Measurements from ENCODE around the gene CHST7.
A peak's percentile ranks its signal among the peaks of the same experiment; 100 is the strongest.

Gene CHST7

GRCh38 chrX:46627711-46628419, 54.3 kb downstream of the CHST7 start:
- no peak for DNase-seq (ENCODE audit: low read depth)
- no peak overlapping the region for H3K4me3 ChIP-seq (ENCODE audit: low read depth, low read length)
- TF ChIP-seq CTCF (IDR thresholded peaks at IDR 0.05; ENCODE audit: low read depth, low read length) = no peak
- no peak for TF ChIP-seq MYC (IDR thresholded peaks at IDR 0.05; ENCODE audit: low read depth, low read length)
- TF ChIP-seq POLR2A (IDR thresholded peaks at IDR 0.05; ENCODE audit: extremely low read depth, insufficient read length) = no peak
- no peak for TF ChIP-seq MAX (IDR thresholded peaks at IDR 0.05; ENCODE audit: low read depth, low read length)

GRCh38 chrX:46628460-46629371, 55.2 kb downstream of the CHST7 start:
- peak; percentile 74 for DNase-seq (ENCODE audit: low read depth)
- TF ChIP-seq MYC (IDR thresholded peaks at IDR 0.05; ENCODE audit: low read depth, low read length) = peak; percentile 5; the same call in 1 of the 2 replicates
- TF ChIP-seq CTCF (IDR thresholded peaks at IDR 0.05; ENCODE audit: low read depth, low read length) = no peak
- H3K4me3 ChIP-seq (ENCODE audit: low read depth, low read length) = no peak overlapping the region

GRCh38 chrX:46630141-46630540, 56.6 kb downstream of the CHST7 start:
- TF ChIP-seq POLR2A (IDR thresholded peaks at IDR 0.05; ENCODE audit: extremely low read depth, insufficient read length) (no peak), CTCF (IDR thresholded peaks at IDR 0.05; ENCODE audit: low read depth, low read length) (no peak), MYC (IDR thresholded peaks at IDR 0.05; ENCODE audit: low read depth, low read length) (no peak), MAX (IDR thresholded peaks at IDR 0.05; ENCODE audit: low read depth, low read length) (no peak)
- DNase-seq (ENCODE audit: low read depth) = no peak
- no peak overlapping the region for H3K4me3 ChIP-seq (ENCODE audit: low read depth, low read length)

GRCh38 chrX:46634577-46634976, 61.0 kb downstream of the CHST7 start:
- no peak for TF ChIP-seq CTCF (IDR thresholded peaks at IDR 0.05; ENCODE audit: low read depth, low read length)
- TF ChIP-seq MAX (IDR thresholded peaks at IDR 0.05; ENCODE audit: low read depth, low read length) = no peak
- TF ChIP-seq POLR2A (IDR thresholded peaks at IDR 0.05; ENCODE audit: extremely low read depth, insufficient read length) = no peak
- TF ChIP-seq MYC (IDR thresholded peaks at IDR 0.05; ENCODE audit: low read depth, low read length) = no peak
- DNase-seq (ENCODE audit: low read depth) = no peak
- no peak overlapping the region for H3K4me3 ChIP-seq (ENCODE audit: low read depth, low read length)

GRCh38 chrX:46635186-46635585, 61.6 kb downstream of the CHST7 start:
- H3K4me3 ChIP-seq (ENCODE audit: low read depth, low read length) = no peak overlapping the region
- no peak for TF ChIP-seq POLR2A (IDR thresholded peaks at IDR 0.05; ENCODE audit: extremely low read depth, insufficient read length)
- TF ChIP-seq CTCF (IDR thresholded peaks at IDR 0.05; ENCODE audit: low read depth, low read length) = no peak
- no peak for TF ChIP-seq MAX (IDR thresholded peaks at IDR 0.05; ENCODE audit: low read depth, low read length)
- no peak for TF ChIP-seq MYC (IDR thresholded peaks at IDR 0.05; ENCODE audit: low read depth, low read length)
- DNase-seq (ENCODE audit: low read depth) = no peak
